LoVo (cell line): ENCODE data around the gene ULBP3.
"Not testable (repeated sequence)": the region's sequence is repeated elsewhere in the genome, so short reads cannot be mapped to it uniquely, and the experiment has no call there.

Experiments used
- DNase-seq: peaks from one replicate; pipeline ENCODE4 v3.0.0-alpha.2; 2016; ENCODE audit warnings: low spot score

The ULBP3 gene

GRCh38 chr6:150043096-150043495 is 25.8 kb downstream of the ULBP3 start:
- DNase-seq = no peak

GRCh38 chr6:150038202-150039062 is 30.5 kb downstream of the ULBP3 start:
- no peak for DNase-seq

- DNase-seq = no peak
Measured at GRCh38 chr6:150037526-150038201, 31.3 kb downstream of the ULBP3 start.

- no peak for DNase-seq
Measured at GRCh38 chr6:150036081-150036480, 32.8 kb downstream of the ULBP3 start.

GRCh38 chr6:150033207-150033771 is 35.6 kb downstream of the ULBP3 start:
- DNase-seq = no peak

- no peak for DNase-seq
Measured at GRCh38 chr6:150032598-150032997, 36.3 kb downstream of the ULBP3 start.

GRCh38 chr6:150030611-150031010 is 38.3 kb downstream of the ULBP3 start:
- DNase-seq = no peak

GRCh38 chr6:150029749-150030148 is 39.2 kb downstream of the ULBP3 start:
- no peak for DNase-seq

- DNase-seq = no peak
Measured at GRCh38 chr6:150029276-150029675, 39.6 kb downstream of the ULBP3 start.

- peak; percentile 23 for DNase-seq
Measured at GRCh38 chr6:150028799-150029198, 40.1 kb downstream of the ULBP3 start.

- DNase-seq = no peak
Measured at GRCh38 chr6:150027806-150028565, 40.9 kb downstream of the ULBP3 start.

- DNase-seq = no peak
Measured at GRCh38 chr6:150026976-150027805, 41.7 kb downstream of the ULBP3 start.

- peak; percentile 90 for DNase-seq
Measured at GRCh38 chr6:150025201-150025917, 43.6 kb downstream of the ULBP3 start, which contains the start of gene RAET1L. RAET1L (minus strand) TSS chr6:150025532; CDS start chr6:150025471, 61 bp downstream.

GRCh38 chr6:150024646-150025155 is 44.2 kb downstream of the ULBP3 start:
- DNase-seq = no peak

- DNase-seq = not testable (repeated sequence)
Measured at GRCh38 chr6:150024021-150024420, 44.9 kb downstream of the ULBP3 start.

- not testable (repeated sequence) for DNase-seq
Measured at GRCh38 chr6:150021870-150022269, 47.1 kb downstream of the ULBP3 start.

- DNase-seq = no peak
Measured at GRCh38 chr6:150018846-150019580, 49.9 kb downstream of the ULBP3 start.

- not testable (repeated sequence) for DNase-seq
Measured at GRCh38 chr6:150017186-150017521, 51.8 kb downstream of the ULBP3 start.

GRCh38 chr6:150016324-150017185 is 52.4 kb downstream of the ULBP3 start:
- peak; percentile 73 for DNase-seq
